Measurements from ENCODE around the gene ADAMTSL4. TPM values are rescaled to one million over a fixed set of nuclear protein-coding genes. Genes with fewer than 3 reads are reported as not detected.
A peak's percentile ranks its signal among the peaks of the same experiment; 100 is the strongest.

The ADAMTSL4 gene
- polyA plus RNA-seq, 3 donors from 2014 or later: not detected

- no peak for DNase-seq
- Mint-ChIP-seq H3K4me1 (peaks cover 4 to 7% of the 10 kb centered on the region in 2 donors), H3K36me3 (no peaks in the 10 kb centered on the region), H3K27ac (no peak overlapping the region), H3K4me3 (no peak overlapping the region), H3K9me3 (no peaks in the 10 kb centered on the region), H3K27me3 (ENCODE audit: low read depth in 3 of 3) (peaks cover 2 to 10% (median 8%) of the 10 kb centered on the region in 3 donors)
These were observed 5.0 kb upstream of the ADAMTSL4 start for GRCh38 chr1:150544204-150544603.

GRCh38 chr1:150545486-150546032 lies 3.6 kb upstream of the ADAMTSL4 start:
- Mint-ChIP-seq H3K27ac (no peak overlapping the region), H3K4me3 (no peak overlapping the region), H3K9me3 (no peaks in the 10 kb centered on the region), H3K36me3 (no peaks in the 10 kb centered on the region), H3K27me3 (ENCODE audit: low read depth in 3 of 3) (peaks cover 2 to 13% (median 10%) of the 10 kb centered on the region in 3 donors), H3K4me1 (peaks cover 7% of the 10 kb centered on the region in 2 donors)
- no peak for DNase-seq

DNA sequence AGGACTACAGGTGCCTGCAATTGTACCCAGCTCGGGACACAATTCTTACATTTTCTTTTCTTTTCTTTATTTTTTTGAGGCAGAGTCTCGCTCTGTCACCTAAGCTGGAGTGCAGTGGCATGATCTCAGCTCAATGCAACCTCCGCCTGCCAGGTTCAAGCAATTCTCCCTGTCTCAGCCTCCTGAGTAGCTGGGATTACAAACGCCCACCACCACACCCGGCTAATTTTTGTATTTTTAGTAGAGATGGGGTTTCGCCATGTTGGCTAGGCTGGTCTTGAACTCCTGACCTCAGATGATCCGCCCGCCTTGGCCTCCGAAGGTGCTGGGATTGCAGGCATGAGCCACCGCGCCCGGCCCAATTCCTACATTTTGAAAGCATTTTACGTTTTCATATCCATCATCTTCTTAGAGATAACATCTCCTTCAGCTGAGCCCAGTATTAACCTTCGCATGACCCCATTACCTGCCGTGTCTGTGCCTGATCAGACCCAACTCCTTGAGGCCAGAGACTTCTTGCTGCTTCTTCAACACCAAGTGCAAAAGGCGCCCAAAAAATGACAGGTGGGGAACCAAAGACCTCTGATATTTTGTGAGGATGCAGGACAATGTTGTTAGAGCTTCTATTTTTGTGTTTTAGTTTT lies 2.8 kb upstream of the ADAMTSL4 start:
- DNase-seq: no peak
- H3K27ac Mint-ChIP-seq: no peak overlapping the region
- H3K27me3 Mint-ChIP-seq (ENCODE audit: low read depth in 3 of 3): peaks cover 2 to 13% (median 10%) of the 10 kb centered on the region in 3 donors
- H3K9me3 Mint-ChIP-seq: no peaks in the 10 kb centered on the region
- peaks cover 7 to 12% of the 10 kb centered on the region in 2 donors for H3K4me1 Mint-ChIP-seq
- H3K36me3 Mint-ChIP-seq: no peaks in the 10 kb centered on the region
- no peak overlapping the region for H3K4me3 Mint-ChIP-seq

DNA sequence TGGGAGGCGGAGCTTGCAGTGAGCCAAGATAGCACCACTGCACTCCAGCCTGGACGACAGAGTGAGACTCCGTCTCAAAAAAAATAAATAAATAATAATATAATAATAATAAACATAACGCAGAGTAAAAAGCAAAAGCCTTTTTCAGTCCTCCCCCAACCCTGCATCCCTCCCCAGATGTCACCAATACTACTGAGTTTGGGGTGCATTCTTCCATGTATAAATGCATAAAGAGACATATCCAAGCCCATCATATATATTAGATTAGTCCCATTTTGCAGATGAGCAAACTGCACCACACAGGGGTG lies 930 bp upstream of the ADAMTSL4 start:
- peaks cover 9 to 18% of the 10 kb centered on the region in 2 donors for H3K4me1 Mint-ChIP-seq
- H3K27me3 Mint-ChIP-seq (ENCODE audit: low read depth in 3 of 3): peaks cover 2 to 19% (median 12%) of the 10 kb centered on the region in 3 donors
- H3K27ac Mint-ChIP-seq: no peak overlapping the region
- H3K36me3 Mint-ChIP-seq: no peaks in the 10 kb centered on the region
- no peaks in the 10 kb centered on the region for H3K9me3 Mint-ChIP-seq
- no peak for DNase-seq
- peak overlapping the region; percentile 73 to 85 (median 81) for H3K4me3 Mint-ChIP-seq

DNA sequence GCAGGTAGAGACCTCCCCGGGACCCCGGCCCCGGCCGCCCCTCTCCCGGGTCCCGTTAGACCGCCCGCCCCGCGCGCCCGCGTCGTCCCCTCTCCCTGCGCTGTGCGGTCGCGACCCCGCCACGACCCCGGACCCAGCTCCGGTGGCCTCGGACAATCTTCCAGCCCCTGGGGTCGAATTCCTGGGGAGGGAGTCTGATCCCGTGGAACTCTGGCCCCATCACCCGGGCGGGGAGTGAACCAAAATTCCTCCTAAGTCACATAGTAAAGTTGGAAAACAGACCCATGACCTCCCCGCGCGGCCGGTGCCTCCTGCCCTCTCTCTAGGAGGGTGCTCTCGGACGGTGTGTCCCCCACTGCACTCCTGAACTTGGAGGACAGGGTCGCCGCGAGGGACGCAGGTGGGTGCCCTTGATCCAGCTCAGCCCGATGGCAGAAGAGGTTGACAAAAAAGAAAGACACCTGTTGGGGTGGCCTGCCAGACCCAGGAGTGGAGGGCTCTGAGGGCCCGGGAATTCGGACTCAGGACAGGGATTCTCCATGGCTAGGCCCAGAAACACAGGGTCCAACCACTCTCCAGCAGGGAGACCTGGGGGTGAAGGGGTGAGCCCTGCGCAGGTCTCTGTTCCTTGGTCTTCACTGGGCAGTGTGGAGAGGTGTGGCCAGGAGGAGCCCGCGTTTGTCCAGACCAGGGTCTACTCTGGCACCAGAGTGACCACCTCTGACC lies 451 bp downstream of the ADAMTSL4 start:
- Mint-ChIP-seq H3K9me3 (no peaks in the 10 kb centered on the region), H3K4me3 (peak overlapping the region; percentile 66 to 81 (median 75)), H3K36me3 (no peaks in the 10 kb centered on the region), H3K27me3 (ENCODE audit: low read depth in 3 of 3) (peaks cover 0 to 16% (median 12%) of the 10 kb centered on the region in 3 donors), H3K27ac (peak overlapping the region in 1 of 6 donors; percentile 21), H3K4me1 (peaks cover 9 to 18% of the 10 kb centered on the region in 2 donors)
- no peak for DNase-seq

- DNase-seq: no peak
- H3K27ac Mint-ChIP-seq: peak overlapping the region in 1 of 6 donors; percentile 61
- no peaks in the 10 kb centered on the region for H3K9me3 Mint-ChIP-seq
- H3K4me3 Mint-ChIP-seq: peak overlapping the region in 3 of 5 donors; percentile 21 to 79 (median 66)
- peaks cover 0 to 16% (median 12%) of the 10 kb centered on the region in 3 donors for H3K27me3 Mint-ChIP-seq (ENCODE audit: low read depth in 3 of 3)
- peaks cover 11 to 18% of the 10 kb centered on the region in 2 donors for H3K4me1 Mint-ChIP-seq
- H3K36me3 Mint-ChIP-seq: no peaks in the 10 kb centered on the region
These were observed 1.2 kb downstream of the ADAMTSL4 start for GRCh38 chr1:150550222-150551050.

DNA sequence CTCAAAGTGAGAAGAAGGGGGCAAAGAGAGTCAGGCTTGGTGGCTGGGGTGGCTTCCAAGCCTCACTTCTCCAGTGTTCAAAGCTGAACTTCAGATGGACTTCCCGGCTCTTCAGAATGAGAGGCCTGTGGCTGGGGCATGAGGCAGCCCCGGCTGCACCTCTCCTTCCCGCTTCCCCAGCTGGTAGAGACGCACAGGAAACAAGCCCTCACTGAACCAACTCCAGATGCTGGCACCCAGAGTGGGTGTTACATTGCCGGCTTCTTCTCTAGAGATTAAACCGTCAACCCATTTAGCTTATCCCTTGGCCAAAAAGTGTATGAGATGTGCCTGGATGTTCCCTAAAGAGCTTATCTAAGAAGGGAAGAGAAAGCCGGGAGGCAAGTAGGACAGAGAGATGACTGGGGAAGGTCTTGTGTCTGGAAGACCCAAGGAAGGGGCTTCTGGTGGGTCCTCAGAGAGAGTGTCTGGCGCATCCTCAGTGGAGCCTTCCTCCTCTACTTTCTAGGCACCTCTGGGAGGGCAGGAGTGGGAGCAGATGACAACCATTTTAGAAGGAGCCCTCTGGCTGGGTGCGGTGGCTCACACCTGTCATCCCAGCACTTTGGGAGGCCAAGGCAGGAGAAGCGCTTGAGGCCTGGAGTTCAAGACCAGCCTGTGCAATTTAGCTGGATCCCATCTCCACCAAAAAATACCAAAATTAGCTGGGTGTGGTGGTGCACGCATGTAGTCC lies 2.0 kb downstream of the ADAMTSL4 start:
- Mint-ChIP-seq H3K36me3 (no peaks in the 10 kb centered on the region), H3K4me1 (peaks cover 11 to 18% of the 10 kb centered on the region in 2 donors), H3K9me3 (no peaks in the 10 kb centered on the region), H3K27me3 (ENCODE audit: low read depth in 3 of 3) (peaks cover 0 to 16% (median 12%) of the 10 kb centered on the region in 3 donors), H3K27ac (peak overlapping the region in 1 of 6 donors; percentile 41), H3K4me3 (peak overlapping the region in 3 of 5 donors; percentile 21 to 41 (median 23))
- no peak for DNase-seq

GRCh38 chr1:150551784-150552127 lies 2.5 kb downstream of the ADAMTSL4 start:
- H3K9me3 Mint-ChIP-seq: no peaks in the 10 kb centered on the region
- peaks cover 11 to 18% of the 10 kb centered on the region in 2 donors for H3K4me1 Mint-ChIP-seq
- DNase-seq: no peak
- H3K4me3 Mint-ChIP-seq: no peak overlapping the region
- H3K27me3 Mint-ChIP-seq (ENCODE audit: low read depth in 3 of 3): peaks cover 0 to 13% (median 9%) of the 10 kb centered on the region in 3 donors
- no peak overlapping the region for H3K27ac Mint-ChIP-seq
- no peaks in the 10 kb centered on the region for H3K36me3 Mint-ChIP-seq

GRCh38 chr1:150552128-150552910 lies 3.1 kb downstream of the ADAMTSL4 start:
- Mint-ChIP-seq H3K36me3 (no peaks in the 10 kb centered on the region), H3K27me3 (ENCODE audit: low read depth in 3 of 3) (peaks cover 0 to 9% (median 6%) of the 10 kb centered on the region in 3 donors), H3K9me3 (no peaks in the 10 kb centered on the region), H3K4me3 (no peak overlapping the region), H3K4me1 (peaks cover 11 to 18% of the 10 kb centered on the region in 2 donors), H3K27ac (peak overlapping the region in 2 of 6 donors; percentile 4 to 21)
- no peak for DNase-seq

DNA sequence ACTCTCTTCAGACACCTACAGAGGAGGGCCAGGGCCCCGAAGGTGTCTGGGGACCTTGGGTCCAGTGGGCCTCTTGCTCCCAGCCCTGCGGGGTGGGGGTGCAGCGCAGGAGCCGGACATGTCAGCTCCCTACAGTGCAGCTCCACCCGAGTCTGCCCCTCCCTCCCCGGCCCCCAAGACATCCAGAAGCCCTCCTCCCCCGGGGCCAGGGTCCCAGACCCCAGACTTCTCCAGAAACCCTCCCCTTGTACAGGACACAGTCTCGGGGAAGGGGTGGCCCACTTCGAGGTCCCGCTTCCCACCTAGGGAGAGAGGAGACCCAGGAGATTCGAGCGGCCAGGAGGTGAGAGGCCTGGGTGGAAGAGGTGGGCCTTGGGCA lies 3.7 kb downstream of the ADAMTSL4 start:
- Mint-ChIP-seq H3K36me3 (no peaks in the 10 kb centered on the region), H3K27ac (no peak overlapping the region), H3K4me3 (no peak overlapping the region), H3K27me3 (ENCODE audit: low read depth in 3 of 3) (peaks cover 0 to 9% (median 6%) of the 10 kb centered on the region in 3 donors), H3K4me1 (peaks cover 11 to 18% of the 10 kb centered on the region in 2 donors), H3K9me3 (no peaks in the 10 kb centered on the region)
- DNase-seq: no peak

DNA sequence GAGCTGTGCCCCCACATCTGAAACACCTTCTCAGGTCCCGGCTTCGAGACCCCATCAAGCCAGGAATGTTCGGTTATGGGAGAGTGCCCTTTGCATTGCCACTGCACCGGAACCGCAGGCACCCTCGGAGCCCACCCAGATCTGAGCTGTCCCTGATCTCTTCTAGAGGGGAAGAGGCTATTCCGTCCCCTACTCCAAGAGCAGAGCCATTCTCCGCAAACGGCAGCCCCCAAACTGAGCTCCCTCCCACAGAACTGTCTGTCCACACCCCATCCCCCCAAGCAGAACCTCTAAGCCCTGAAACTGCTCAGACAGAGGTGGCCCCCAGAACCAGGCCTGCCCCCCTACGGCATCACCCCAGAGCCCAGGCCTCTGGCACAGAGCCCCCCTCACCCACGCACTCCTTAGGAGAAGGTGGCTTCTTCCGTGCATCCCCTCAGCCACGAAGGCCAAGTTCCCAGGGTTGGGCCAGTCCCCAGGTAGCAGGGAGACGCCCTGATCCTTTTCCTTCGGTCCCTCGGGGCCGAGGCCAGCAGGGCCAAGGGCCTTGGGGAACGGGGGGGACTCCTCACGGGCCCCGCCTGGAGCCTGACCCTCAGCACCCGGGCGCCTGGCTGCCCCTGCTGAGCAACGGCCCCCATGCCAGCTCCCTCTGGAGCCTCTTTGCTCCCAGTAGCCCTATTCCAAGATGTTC lies 4.3 kb downstream of the ADAMTSL4 start:
- peaks cover 8 to 13% of the 10 kb centered on the region in 2 donors for H3K4me1 Mint-ChIP-seq
- DNase-seq: no peak
- H3K27ac Mint-ChIP-seq: no peak overlapping the region
- no peaks in the 10 kb centered on the region for H3K36me3 Mint-ChIP-seq
- H3K4me3 Mint-ChIP-seq: no peak overlapping the region
- no peaks in the 10 kb centered on the region for H3K9me3 Mint-ChIP-seq
- peaks cover 0 to 9% (median 6%) of the 10 kb centered on the region in 3 donors for H3K27me3 Mint-ChIP-seq (ENCODE audit: low read depth in 3 of 3)

GRCh38 chr1:150554086-150554452 lies 4.9 kb downstream of the ADAMTSL4 start:
- H3K27ac Mint-ChIP-seq: no peak overlapping the region

More at GRCh38 chr1:150554086-150554452, 4.9 kb downstream of the ADAMTSL4 start:
- no peaks in the 10 kb centered on the region for H3K36me3 Mint-ChIP-seq
- no peak overlapping the region for H3K4me3 Mint-ChIP-seq
- peaks cover 7 to 11% of the 10 kb centered on the region in 2 donors for H3K4me1 Mint-ChIP-seq
- H3K27me3 Mint-ChIP-seq (ENCODE audit: low read depth in 3 of 3): peaks cover 0 to 9% (median 6%) of the 10 kb centered on the region in 3 donors
- no peak for DNase-seq
- H3K9me3 Mint-ChIP-seq: no peaks in the 10 kb centered on the region
